Measurements from ENCODE around the gene ECI1. TPM values are rescaled to one million over a fixed set of nuclear protein-coding genes. Genes with fewer than 3 reads are reported as not detected.

The ECI1 gene
- total and polyA plus RNA-seq, 2 of the 13 experiments (the other 11 are each of a cell fraction or from before 2014, with no cell fraction given) = 82.0 to 102 TPM

DNA sequence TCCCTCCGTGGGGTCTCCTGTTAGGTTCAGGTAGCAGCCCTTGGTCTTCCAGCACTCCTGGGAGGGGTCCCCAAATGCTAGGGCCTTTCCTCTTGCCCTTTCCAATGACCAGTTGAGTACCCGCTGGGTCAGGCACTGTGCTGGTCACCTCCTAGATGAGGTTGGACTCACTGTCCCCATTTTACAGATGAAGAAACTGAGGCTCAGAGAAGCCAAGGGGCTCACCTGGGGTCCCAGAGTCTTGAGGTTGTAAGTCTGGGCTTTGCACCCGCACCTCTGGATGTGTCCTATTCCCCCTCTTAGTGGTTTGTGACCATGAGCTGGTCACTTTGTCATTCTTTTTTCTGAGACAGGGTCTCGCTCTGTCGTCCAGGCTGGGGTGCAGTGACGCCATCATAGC is 53.6 kb downstream of the ECI1 start:
- Histone ChIP-seq H3K27me3 (ENCODE audit: control insufficient read depth in 1 of 2, insufficient read depth in 2 of 2, low read length in 2 of 2) (peaks cover 2 to 39% of the 10 kb centered on the region in 2 experiments; a peak in 3 of 5 replicates), H3K9me3 (ENCODE audit: low read length) (no peaks in the 10 kb centered on the region), H3K4me3 (replicated peaks in 1 of 3; ENCODE audit: insufficient read depth in 1 of 3, low read depth in 2 of 3, low read length in 3 of 3) (no peak overlapping the region), H4K20me1 (ENCODE audit: insufficient read depth, low read length) (no peaks in the 10 kb centered on the region), H3K4me2 (ENCODE audit: low read depth, low read length) (no peak overlapping the region), H3K36me3 (replicated peaks in 1 of 2; ENCODE audit: control insufficient read depth in 1 of 2, insufficient read depth in 2 of 2, low read length in 2 of 2) (no peaks in the 10 kb centered on the region), H2AFZ (ENCODE audit: low read length) (no peak overlapping the region), H3K4me1 (ENCODE audit: insufficient read depth, low read length) (peaks cover 48% of the 10 kb centered on the region), H3K79me2 (ENCODE audit: insufficient read depth, low read length) (no peaks in the 10 kb centered on the region), H3K27ac (ENCODE audit: extremely low read length, insufficient read depth, low read length) (no peak overlapping the region), H3K9ac (ENCODE audit: insufficient read depth, low read depth, low read length) (no peak overlapping the region)
- DNase-seq (ENCODE audit: low spot score) = no peak
- FAIRE-seq = no peak
- 79% methylated on average over 5 of the region's 6 CpGs for WGBS (ENCODE audit: low lambda C conversion rate)
- TF ChIP-seq ZNF629 (CRISPR knock-in tag; conservative IDR thresholded peaks at IDR 0.05) (peak; percentile 91), ZNF280B (CRISPR knock-in tag; IDR thresholded peaks at IDR 0.05; ENCODE audit: borderline replicate concordance) (no peak)
- CTCF ChIA-PET (ENCODE audit: low intra/inter-chr PET ratio, low total read pairs) = no interaction called here
- in situ Hi-C loops (cut with HindIII; ENCODE audit: extremely low pct_ligation_motif_present, low pct_unique_long_range_greater_than_20kb) (no loop called here), intact Hi-C loops (cut with micrococcal nuclease; ENCODE audit: unreplicated experiment) (loop anchor here (5.0 kb wide), 2 partner anchors 35 to 55 kb away; partner anchors contain the start of gene ECI1)
- POLR2A ChIA-PET = interaction anchor here (1.8 kb wide), 1 partner anchor 54 kb away, joined by 5 read pairs; the partner anchor contains the start of gene ECI1
- no TSS peak for BruUV-seq (replicated peaks)
- no peak for ATAC-seq

DNA sequence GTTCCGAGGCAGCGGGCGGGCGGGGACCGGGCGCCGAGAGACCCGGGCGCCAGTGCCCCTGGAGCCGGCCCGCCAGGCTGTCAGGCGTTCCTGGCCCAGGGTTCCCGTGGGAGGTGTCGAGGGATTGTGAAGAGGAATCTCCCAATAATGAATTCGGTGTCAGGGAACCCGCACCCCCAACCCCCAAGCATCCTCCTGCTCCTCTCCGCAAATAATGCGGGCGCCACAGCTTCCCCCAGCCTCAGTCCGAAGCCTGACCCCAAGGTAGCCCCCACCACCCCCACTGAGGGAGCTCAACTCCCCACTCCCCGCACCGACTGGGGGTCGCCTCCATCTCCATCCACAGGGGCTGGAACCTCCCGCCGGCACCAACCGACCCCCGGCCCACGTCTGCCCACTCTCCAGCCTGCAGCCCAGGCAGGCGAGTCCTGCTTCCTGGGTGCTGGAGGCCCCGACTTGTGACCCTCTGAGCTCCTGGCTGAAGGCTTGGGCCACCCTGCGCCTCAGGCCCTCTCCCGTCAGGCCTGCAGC is 54.3 kb downstream of the ECI1 start:
- BruUV-seq (replicated peaks) = no TSS peak
- ATAC-seq (no peak), DNase-seq (ENCODE audit: low spot score) (no peak), FAIRE-seq (no peak)
- CTCF ChIA-PET (ENCODE audit: low intra/inter-chr PET ratio, low total read pairs) = no interaction called here
- in situ Hi-C loops (cut with HindIII; ENCODE audit: extremely low pct_ligation_motif_present, low pct_unique_long_range_greater_than_20kb) = no loop called here
- intact Hi-C loops (cut with micrococcal nuclease; ENCODE audit: unreplicated experiment) = loop anchor here (5.0 kb wide), 2 partner anchors 35 to 55 kb away; partner anchors contain the start of gene ECI1
- WGBS (ENCODE audit: low lambda C conversion rate) = 70% methylated on average over 11 of the region's 32 CpGs
- H3K4me3 ChIP-seq (replicated peaks in 1 of 3; ENCODE audit: insufficient read depth in 1 of 3, low read depth in 2 of 3, low read length in 3 of 3) = peak overlapping the region in 2 of 3 experiments; percentile 17 to 55; a peak in 2 of 6 replicates
- H2AFZ ChIP-seq (ENCODE audit: low read length) = no peak overlapping the region
- H3K27me3 ChIP-seq (ENCODE audit: control insufficient read depth in 1 of 2, insufficient read depth in 2 of 2, low read length in 2 of 2) = peaks cover 2 to 39% of the 10 kb centered on the region in 2 experiments; a peak in 3 of 5 replicates
- 0 out of 2 replicates have a peak overlapping the region, but pooled peaks have one; percentile 15 for H3K9ac ChIP-seq (ENCODE audit: insufficient read depth, low read depth, low read length)
- H4K20me1 ChIP-seq (ENCODE audit: insufficient read depth, low read length) = no peaks in the 10 kb centered on the region
- H3K4me2 ChIP-seq (ENCODE audit: low read depth, low read length) = peak overlapping the region; percentile 49
- H3K4me1 ChIP-seq (ENCODE audit: insufficient read depth, low read length) = peaks cover 48% of the 10 kb centered on the region
- no peak overlapping the region for H3K27ac ChIP-seq (ENCODE audit: extremely low read length, insufficient read depth, low read length)
- H3K36me3 ChIP-seq (replicated peaks in 1 of 2; ENCODE audit: control insufficient read depth in 1 of 2, insufficient read depth in 2 of 2, low read length in 2 of 2) = no peaks in the 10 kb centered on the region
- no peaks in the 10 kb centered on the region for H3K79me2 ChIP-seq (ENCODE audit: insufficient read depth, low read length)
- POLR2A ChIA-PET = interaction anchor here (1.8 kb wide), 1 partner anchor 54 kb away, joined by 5 read pairs; the partner anchor contains the start of gene ECI1
- H3K9me3 ChIP-seq (ENCODE audit: low read length) = no peaks in the 10 kb centered on the region
- TF ChIP-seq THAP11 (CRISPR knock-in tag; IDR thresholded peaks at IDR 0.05) (no peak), SALL2 (CRISPR knock-in tag; IDR thresholded peaks at IDR 0.05) (no peak), CREBL2 (CRISPR knock-in tag; IDR thresholded peaks at IDR 0.05; ENCODE audit: borderline replicate concordance) (no peak), SALL1 (CRISPR knock-in tag; IDR thresholded peaks at IDR 0.05) (no peak), HNF1A (IDR thresholded peaks at IDR 0.05; ENCODE audit: low read depth) (no peak), HNF1A (CRISPR knock-in tag; IDR thresholded peaks at IDR 0.05; ENCODE audit: borderline replicate concordance) (no peak)
- TF ChIP-seq, protein P1, sequence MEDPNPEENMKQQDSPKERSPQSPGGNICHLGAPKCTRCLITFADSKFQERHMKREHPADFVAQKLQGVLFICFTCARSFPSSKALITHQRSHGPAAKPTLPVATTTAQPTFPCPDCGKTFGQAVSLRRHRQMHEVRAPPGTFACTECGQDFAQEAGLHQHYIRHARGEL (CRISPR knock-in tag; IDR thresholded peaks at IDR 0.05) = no peak

Measured in HepG2 (cell line).